ENCODE measurements around the gene SLC38A9.

DNA sequence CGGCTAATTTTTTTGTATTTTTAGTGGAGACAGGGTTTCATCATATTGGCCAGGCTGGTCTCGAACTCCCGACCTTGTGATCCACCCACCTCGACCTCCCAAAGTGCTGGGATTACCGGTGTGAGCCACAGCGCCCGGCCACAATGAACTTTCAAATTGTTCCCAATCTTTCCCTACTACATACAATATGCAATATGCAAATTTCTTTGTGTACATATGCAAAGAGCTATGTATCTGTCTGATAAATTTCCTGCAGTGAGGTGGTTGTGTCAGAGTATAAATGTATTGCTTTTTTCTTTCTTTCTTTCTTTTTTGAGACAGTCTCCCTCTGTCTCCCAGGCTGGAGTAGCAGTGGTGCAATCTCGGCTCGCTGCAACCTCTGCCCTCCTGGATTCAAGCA is 128.5 kb downstream of the SLC38A9 start:
- TF ChIP-seq CTCF (IDR thresholded peaks at IDR 0.05) (no peak), POLR2AphosphoS5 (IDR thresholded peaks at IDR 0.05) (no peak)

All from transverse colon (tissue), 4 donors.